Lower leg skin (tissue), 4 donors: ENCODE data around the gene AMOTL2. TPM values are rescaled to one million over a fixed set of nuclear protein-coding genes. Genes with fewer than 3 reads are reported as not detected.
A peak's percentile ranks its signal among the peaks of the same experiment; 100 is the strongest.

Source experiments
- DNase-seq, 2 donors: peaks; one replicate each; pipeline ENCODE4 v3.0.0-alpha.2; 2019; ENCODE audit warnings: low spot score in 2 of 2
- H3K4me3 ChIP-seq: fragments of 200-600 bp; sonication (generic); 2 replicates; pipeline ENCODE4 v1.5.1; 2017; ENCODE audit warnings: mild to moderate bottlenecking, low read depth; ENCODE audit not compliant: poor library complexity, severe bottlenecking
- CTCF ChIP-seq, 3 donors: fragments of 450-650 bp; IDR thresholded peaks; one replicate each; pipeline ENCODE4 v1.5.1; 2016; ENCODE audit warnings: antibody characterized with exemption in 3 of 3, mild to moderate bottlenecking in 3 of 3, moderate library complexity in 2 of 3
- POLR2A ChIP-seq, 2 donors: fragments of 450-650 bp; IDR thresholded peaks; one replicate each; pipeline ENCODE4 v1.6.1; 2016 to 2017; ENCODE audit warnings: antibody characterized with exemption in 2 of 2, mild to moderate bottlenecking in 1 of 2, moderate library complexity in 1 of 2
- WGBS, 2 donors: methylation state at CpG; one replicate each; pipeline ENCODE4 v1.1.5; 2018; 5-methylcytosine and 5-hydroxymethylcytosine counted together
- intact Hi-C: fragments of 100-400 bp; cut with DNase I; formaldehyde crosslinking; loops from one replicate; pipeline ENCODE4 v1.15.0; 2023; ENCODE audit warnings: low total_unique reads
- total RNA-seq, 4 donors: library from RNA; depleted of rRNA; stranded (reverse); fragments of >200 nt; gene quantifications; one replicate each; pipeline ENCODE4 v1.1.0, GENCODE V29; 2016

The AMOTL2 gene
- total RNA-seq, 4 donors from 2014 or later = 97.1 to 151 (median 120) TPM

- 88% methylated on average over 5 of the region's 5 CpGs for WGBS, 2 donors
- no peak overlapping the region for H3K4me3 ChIP-seq
- no peak for DNase-seq
- no peak for TF ChIP-seq POLR2A (IDR thresholded peaks at IDR 0.05)
- TF ChIP-seq CTCF (IDR thresholded peaks at IDR 0.05) = no peak
- intact Hi-C loops = no loop called here
Measured at GRCh38 chr3:134339913-134340312, 34.3 kb downstream of the AMOTL2 start.

GRCh38 chr3:134339331-134339730 is 34.9 kb downstream of the AMOTL2 start:
- 92 to 93% methylated on average over 7 to 9 of the region's 9 CpGs for WGBS, 2 donors
- peak in 1 of 2 donors; percentile 83 for DNase-seq
- intact Hi-C loops = no loop called here
- no peak overlapping the region for H3K4me3 ChIP-seq
- no peak for TF ChIP-seq CTCF (IDR thresholded peaks at IDR 0.05)
- no peak for TF ChIP-seq POLR2A (IDR thresholded peaks at IDR 0.05)

GRCh38 chr3:134338516-134339261 is 35.6 kb downstream of the AMOTL2 start:
- peak in 1 of 2 donors; percentile 71 for DNase-seq
- intact Hi-C loops = no loop called here
- H3K4me3 ChIP-seq = no peak overlapping the region
- TF ChIP-seq CTCF (IDR thresholded peaks at IDR 0.05) = no peak
- TF ChIP-seq POLR2A (IDR thresholded peaks at IDR 0.05) = no peak
- 93 to 98% methylated on average over 5 of the region's 5 CpGs for WGBS, 2 donors

- peak in 1 of 2 donors; percentile 80 for DNase-seq
- no peak overlapping the region for H3K4me3 ChIP-seq
- 87 to 96% methylated on average over 2 of the region's 2 CpGs for WGBS, 2 donors
- TF ChIP-seq POLR2A (IDR thresholded peaks at IDR 0.05) (no peak), CTCF (IDR thresholded peaks at IDR 0.05) (no peak)
- intact Hi-C loops = no loop called here
Measured at GRCh38 chr3:134338201-134338512, 36.1 kb downstream of the AMOTL2 start.

GRCh38 chr3:134337511-134338200 is 36.6 kb downstream of the AMOTL2 start:
- intact Hi-C loops = no loop called here
- WGBS, 2 donors = 90 to 92% methylated on average over 3 of the region's 3 CpGs
- H3K4me3 ChIP-seq = no peak overlapping the region
- DNase-seq = peak in 1 of 2 donors; percentile 54
- TF ChIP-seq CTCF (IDR thresholded peaks at IDR 0.05) (no peak), POLR2A (IDR thresholded peaks at IDR 0.05) (no peak)
